Measurements from ENCODE around the gene VAV3. TPM values are rescaled to one million over a fixed set of nuclear protein-coding genes. Genes with fewer than 3 reads are reported as not detected.

VAV3 gene
- polyA plus RNA-seq, 2 donors, result 23.9 to 35.5 TPM

- Histone ChIP-seq H3K27me3 (ENCODE audit: control insufficient read depth in 1 of 2, insufficient read depth in 2 of 2, low read length in 2 of 2) (no peaks in the 10 kb centered on the region), H3K27ac (ENCODE audit: low read depth in 2 of 2, low read length in 1 of 2) (no peak overlapping the region), H3K36me3 (ENCODE audit: control insufficient read depth in 2 of 2, insufficient read depth in 2 of 2, low read length in 1 of 2) (no peaks in the 10 kb centered on the region), H3K9me3 (ENCODE audit: control insufficient read depth in 2 of 2, insufficient read depth in 1 of 2, low read depth in 1 of 2, low read length in 1 of 2) (no peaks in the 10 kb centered on the region), H3K4me3 (ENCODE audit: low read depth in 1 of 2, low read length in 2 of 2) (no peak overlapping the region), H3K4me1 (ENCODE audit: control insufficient read depth in 2 of 2, insufficient read depth in 2 of 2, low read length in 1 of 2) (no peaks in the 10 kb centered on the region)
- 61 to 84% methylated on average over 1 of the region's 1 CpG for WGBS, 2 donors
These were observed 39.4 kb downstream of the VAV3 start for GRCh38 chr1:107925565-107925964.

GRCh38 chr1:107920999-107921398, 44.0 kb downstream of the VAV3 start:
- Histone ChIP-seq H3K36me3 (ENCODE audit: control insufficient read depth in 2 of 2, insufficient read depth in 2 of 2, low read length in 1 of 2) (no peaks in the 10 kb centered on the region), H3K4me1 (ENCODE audit: control insufficient read depth in 2 of 2, insufficient read depth in 2 of 2, low read length in 1 of 2) (no peaks in the 10 kb centered on the region), H3K27me3 (ENCODE audit: control insufficient read depth in 1 of 2, insufficient read depth in 2 of 2, low read length in 2 of 2) (no peaks in the 10 kb centered on the region), H3K9me3 (ENCODE audit: control insufficient read depth in 2 of 2, insufficient read depth in 1 of 2, low read depth in 1 of 2, low read length in 1 of 2) (no peaks in the 10 kb centered on the region), H3K4me3 (ENCODE audit: low read depth in 1 of 2, low read length in 2 of 2) (no peak overlapping the region), H3K27ac (ENCODE audit: low read depth in 2 of 2, low read length in 1 of 2) (no peak overlapping the region)
- WGBS, 2 donors, result 83% methylated on average over 6 of the region's 6 CpGs

GRCh38 chr1:107920561-107920960, 44.4 kb downstream of the VAV3 start:
- Histone ChIP-seq H3K27ac (ENCODE audit: low read depth in 2 of 2, low read length in 1 of 2) (no peak overlapping the region), H3K4me1 (ENCODE audit: control insufficient read depth in 2 of 2, insufficient read depth in 2 of 2, low read length in 1 of 2) (no peaks in the 10 kb centered on the region)

GRCh38 chr1:107919953-107920352, 45.0 kb downstream of the VAV3 start:
- 56 to 60% methylated on average over 4 of the region's 4 CpGs for WGBS, 2 donors

More at GRCh38 chr1:107920561-107920960, 44.4 kb downstream of the VAV3 start:
- no peak overlapping the region for H3K4me3 ChIP-seq (ENCODE audit: low read depth in 1 of 2, low read length in 2 of 2)
- H3K36me3 ChIP-seq (ENCODE audit: control insufficient read depth in 2 of 2, insufficient read depth in 2 of 2, low read length in 1 of 2), result no peaks in the 10 kb centered on the region
- H3K9me3 ChIP-seq (ENCODE audit: control insufficient read depth in 2 of 2, insufficient read depth in 1 of 2, low read depth in 1 of 2, low read length in 1 of 2), result no peaks in the 10 kb centered on the region
- WGBS, 2 donors, result 69 to 80% methylated on average over 1 of the region's 1 CpG
- H3K27me3 ChIP-seq (ENCODE audit: control insufficient read depth in 1 of 2, insufficient read depth in 2 of 2, low read length in 2 of 2), result no peaks in the 10 kb centered on the region

GRCh38 chr1:107914119-107914765, 50.7 kb downstream of the VAV3 start:
- no peak overlapping the region for H3K4me3 ChIP-seq (ENCODE audit: low read depth in 1 of 2, low read length in 2 of 2)
- no peaks in the 10 kb centered on the region for H3K27me3 ChIP-seq (ENCODE audit: control insufficient read depth in 1 of 2, insufficient read depth in 2 of 2, low read length in 2 of 2)
- no peaks in the 10 kb centered on the region for H3K36me3 ChIP-seq (ENCODE audit: control insufficient read depth in 2 of 2, insufficient read depth in 2 of 2, low read length in 1 of 2)
- H3K9me3 ChIP-seq (ENCODE audit: control insufficient read depth in 2 of 2, insufficient read depth in 1 of 2, low read depth in 1 of 2, low read length in 1 of 2), result no peaks in the 10 kb centered on the region
- H3K27ac ChIP-seq (ENCODE audit: low read depth in 2 of 2, low read length in 1 of 2), result no peak overlapping the region
- H3K4me1 ChIP-seq (ENCODE audit: control insufficient read depth in 2 of 2, insufficient read depth in 2 of 2, low read length in 1 of 2), result no peaks in the 10 kb centered on the region
- WGBS, 2 donors, result 71 to 85% methylated on average over 7 of the region's 7 CpGs

More at GRCh38 chr1:107919953-107920352, 45.0 kb downstream of the VAV3 start:
- no peaks in the 10 kb centered on the region for H3K4me1 ChIP-seq (ENCODE audit: control insufficient read depth in 2 of 2, insufficient read depth in 2 of 2, low read length in 1 of 2)
- no peaks in the 10 kb centered on the region for H3K36me3 ChIP-seq (ENCODE audit: control insufficient read depth in 2 of 2, insufficient read depth in 2 of 2, low read length in 1 of 2)
- no peaks in the 10 kb centered on the region for H3K9me3 ChIP-seq (ENCODE audit: control insufficient read depth in 2 of 2, insufficient read depth in 1 of 2, low read depth in 1 of 2, low read length in 1 of 2)
- no peaks in the 10 kb centered on the region for H3K27me3 ChIP-seq (ENCODE audit: control insufficient read depth in 1 of 2, insufficient read depth in 2 of 2, low read length in 2 of 2)
- no peak overlapping the region for H3K4me3 ChIP-seq (ENCODE audit: low read depth in 1 of 2, low read length in 2 of 2)
- H3K27ac ChIP-seq (ENCODE audit: low read depth in 2 of 2, low read length in 1 of 2), result no peak overlapping the region

- Histone ChIP-seq H3K9me3 (ENCODE audit: control insufficient read depth in 2 of 2, insufficient read depth in 1 of 2, low read depth in 1 of 2, low read length in 1 of 2) (no peaks in the 10 kb centered on the region), H3K36me3 (ENCODE audit: control insufficient read depth in 2 of 2, insufficient read depth in 2 of 2, low read length in 1 of 2) (no peaks in the 10 kb centered on the region), H3K27me3 (ENCODE audit: control insufficient read depth in 1 of 2, insufficient read depth in 2 of 2, low read length in 2 of 2) (no peaks in the 10 kb centered on the region), H3K4me1 (ENCODE audit: control insufficient read depth in 2 of 2, insufficient read depth in 2 of 2, low read length in 1 of 2) (no peaks in the 10 kb centered on the region), H3K27ac (ENCODE audit: low read depth in 2 of 2, low read length in 1 of 2) (no peak overlapping the region), H3K4me3 (ENCODE audit: low read depth in 1 of 2, low read length in 2 of 2) (no peak overlapping the region)
- 64 to 73% methylated on average over 1 of the region's 1 CpG for WGBS, 2 donors
These were observed 52.3 kb downstream of the VAV3 start for GRCh38 chr1:107912656-107913055.

GRCh38 chr1:107900090-107900945, 64.7 kb downstream of the VAV3 start:
- whole genome bisulfite sequencing, 2 donors, result 73 to 75% methylated on average over 6 of the region's 6 CpGs
- no peak overlapping the region for H3K27ac ChIP-seq (ENCODE audit: low read depth in 2 of 2, low read length in 1 of 2)
- H3K36me3 ChIP-seq (ENCODE audit: control insufficient read depth in 2 of 2, insufficient read depth in 2 of 2, low read length in 1 of 2), result no peaks in the 10 kb centered on the region
- H3K27me3 ChIP-seq (ENCODE audit: control insufficient read depth in 1 of 2, insufficient read depth in 2 of 2, low read length in 2 of 2), result peaks cover 0 to 3% of the 10 kb centered on the region in 2 donors
- H3K9me3 ChIP-seq (ENCODE audit: control insufficient read depth in 2 of 2, insufficient read depth in 1 of 2, low read depth in 1 of 2, low read length in 1 of 2), result no peaks in the 10 kb centered on the region
- H3K4me3 ChIP-seq (ENCODE audit: low read depth in 1 of 2, low read length in 2 of 2), result no peak overlapping the region
- H3K4me1 ChIP-seq (ENCODE audit: control insufficient read depth in 2 of 2, insufficient read depth in 2 of 2, low read length in 1 of 2), result no peaks in the 10 kb centered on the region

- H3K27me3 ChIP-seq (ENCODE audit: control insufficient read depth in 1 of 2, insufficient read depth in 2 of 2, low read length in 2 of 2), result peaks cover 0 to 3% of the 10 kb centered on the region in 2 donors
- no peaks in the 10 kb centered on the region for H3K36me3 ChIP-seq (ENCODE audit: control insufficient read depth in 2 of 2, insufficient read depth in 2 of 2, low read length in 1 of 2)
- WGBS, 2 donors, result 36 to 54% methylated on average over 2 of the region's 2 CpGs
- no peak overlapping the region for H3K4me3 ChIP-seq (ENCODE audit: low read depth in 1 of 2, low read length in 2 of 2)
- H3K4me1 ChIP-seq (ENCODE audit: control insufficient read depth in 2 of 2, insufficient read depth in 2 of 2, low read length in 1 of 2), result no peaks in the 10 kb centered on the region
- H3K9me3 ChIP-seq (ENCODE audit: control insufficient read depth in 2 of 2, insufficient read depth in 1 of 2, low read depth in 1 of 2, low read length in 1 of 2), result no peaks in the 10 kb centered on the region
- no peak overlapping the region for H3K27ac ChIP-seq (ENCODE audit: low read depth in 2 of 2, low read length in 1 of 2)
These were observed 65.3 kb downstream of the VAV3 start for GRCh38 chr1:107899655-107900054.

- Histone ChIP-seq H3K27me3 (ENCODE audit: control insufficient read depth in 1 of 2, insufficient read depth in 2 of 2, low read length in 2 of 2) (no peaks in the 10 kb centered on the region), H3K4me1 (ENCODE audit: control insufficient read depth in 2 of 2, insufficient read depth in 2 of 2, low read length in 1 of 2) (no peaks in the 10 kb centered on the region), H3K9me3 (ENCODE audit: control insufficient read depth in 2 of 2, insufficient read depth in 1 of 2, low read depth in 1 of 2, low read length in 1 of 2) (no peaks in the 10 kb centered on the region), H3K36me3 (ENCODE audit: control insufficient read depth in 2 of 2, insufficient read depth in 2 of 2, low read length in 1 of 2) (no peaks in the 10 kb centered on the region), H3K4me3 (ENCODE audit: low read depth in 1 of 2, low read length in 2 of 2) (no peak overlapping the region), H3K27ac (ENCODE audit: low read depth in 2 of 2, low read length in 1 of 2) (no peak overlapping the region)
- WGBS, 2 donors, result 52 to 67% methylated on average over 8 of the region's 8 CpGs
These were observed 67.3 kb downstream of the VAV3 start for GRCh38 chr1:107897438-107898345.
